Nephron (organoid): ENCODE measurements around the gene ANKRD39.
A peak's percentile ranks its signal among the peaks of the same experiment; 100 is the strongest.
"Not testable (repeated sequence)": the region's sequence is repeated elsewhere in the genome, so short reads cannot be mapped to it uniquely, and the experiment has no call there.

Experiments used
- H3K27ac Mint-ChIP-seq, 3 experiments: 2 replicates each; pipeline ENCODE4 v1.8.0; 2020; ENCODE audit warnings: mixed read lengths in 3 of 3, mild to moderate bottlenecking in 2 of 3, moderate library complexity in 1 of 3
- H3K27me3 Mint-ChIP-seq: 2 replicates; pipeline ENCODE4 v1.8.0; 2021; ENCODE audit warnings: low read depth, mild to moderate bottlenecking, moderate library complexity, mixed read lengths
- H3K36me3 Mint-ChIP-seq: 2 replicates; pipeline ENCODE4 v1.8.0; 2020; ENCODE audit warnings: low read depth, mixed read lengths
- H3K4me1 Mint-ChIP-seq: 2 replicates; pipeline ENCODE4 v1.8.0; 2020; ENCODE audit warnings: mixed read lengths
- H3K4me3 Mint-ChIP-seq, 3 experiments: 2 replicates each; pipeline ENCODE4 v1.8.0; 2020; ENCODE audit warnings: mild to moderate bottlenecking in 3 of 3, mixed read lengths in 3 of 3, moderate library complexity in 2 of 3
- H3K9me3 Mint-ChIP-seq: 2 replicates; pipeline ENCODE4 v1.8.0; 2020; ENCODE audit warnings: mixed read lengths
- TF ChIP-seq, protein P1 (sequence below), 3 experiments: fragments of 200-600 bp; sonication (generic); IDR thresholded peaks; one replicate each; pipeline ENCODE4 v1.5.0; 2021; ENCODE audit warnings: antibody characterized with exemption in 3 of 3; ENCODE audit not compliant: unreplicated experiment in 3 of 3

ANKRD39 gene

DNA sequence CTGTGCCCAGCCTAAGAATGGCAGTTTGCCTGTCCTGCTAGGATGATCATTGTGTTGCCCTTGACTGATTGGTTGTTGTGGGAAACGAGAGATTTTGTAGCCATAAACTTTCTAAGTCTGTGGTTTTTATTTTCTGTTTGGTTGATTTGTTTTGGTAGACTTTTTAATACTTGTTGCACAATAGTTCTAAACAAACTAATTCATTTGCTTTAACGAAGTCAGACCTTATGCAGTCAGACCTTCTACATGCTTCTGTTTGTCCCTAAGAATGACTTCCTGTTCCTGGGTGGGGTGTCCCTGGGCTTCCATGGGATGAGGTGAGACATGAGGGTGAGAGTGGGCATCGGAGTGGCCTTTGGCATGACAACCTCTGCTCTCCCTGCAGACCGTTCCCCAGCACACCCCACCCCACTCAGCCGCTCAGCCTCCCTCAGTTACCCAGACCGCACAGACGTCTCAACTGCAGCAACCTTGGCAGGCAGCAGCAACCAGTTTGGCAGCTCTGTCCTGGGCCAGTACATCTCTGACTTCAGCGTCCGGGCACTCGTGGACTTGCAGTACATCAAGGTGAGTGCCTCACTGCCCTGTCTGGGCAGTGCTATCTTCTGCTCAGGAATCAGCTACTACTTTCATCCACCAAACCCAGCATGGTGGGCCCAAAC lies 49.5 kb downstream of the ANKRD39 start:
- TF ChIP-seq, protein P1, sequence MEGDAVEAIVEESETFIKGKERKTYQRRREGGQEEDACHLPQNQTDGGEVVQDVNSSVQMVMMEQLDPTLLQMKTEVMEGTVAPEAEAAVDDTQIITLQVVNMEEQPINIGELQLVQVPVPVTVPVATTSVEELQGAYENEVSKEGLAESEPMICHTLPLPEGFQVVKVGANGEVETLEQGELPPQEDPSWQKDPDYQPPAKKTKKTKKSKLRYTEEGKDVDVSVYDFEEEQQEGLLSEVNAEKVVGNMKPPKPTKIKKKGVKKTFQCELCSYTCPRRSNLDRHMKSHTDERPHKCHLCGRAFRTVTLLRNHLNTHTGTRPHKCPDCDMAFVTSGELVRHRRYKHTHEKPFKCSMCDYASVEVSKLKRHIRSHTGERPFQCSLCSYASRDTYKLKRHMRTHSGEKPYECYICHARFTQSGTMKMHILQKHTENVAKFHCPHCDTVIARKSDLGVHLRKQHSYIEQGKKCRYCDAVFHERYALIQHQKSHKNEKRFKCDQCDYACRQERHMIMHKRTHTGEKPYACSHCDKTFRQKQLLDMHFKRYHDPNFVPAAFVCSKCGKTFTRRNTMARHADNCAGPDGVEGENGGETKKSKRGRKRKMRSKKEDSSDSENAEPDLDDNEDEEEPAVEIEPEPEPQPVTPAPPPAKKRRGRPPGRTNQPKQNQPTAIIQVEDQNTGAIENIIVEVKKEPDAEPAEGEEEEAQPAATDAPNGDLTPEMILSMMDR (IDR thresholded peaks at IDR 0.05; ENCODE audit: unreplicated experiment in 3 of 3): no peak
- Mint-ChIP-seq H3K27ac (no peak overlapping the region), H3K36me3 (peaks cover 19% of the 10 kb centered on the region), H3K4me3 (no peak overlapping the region), H3K9me3 (no peaks in the 10 kb centered on the region), H3K27me3 (no peaks in the 10 kb centered on the region), H3K4me1 (peaks cover 25% of the 10 kb centered on the region)

DNA sequence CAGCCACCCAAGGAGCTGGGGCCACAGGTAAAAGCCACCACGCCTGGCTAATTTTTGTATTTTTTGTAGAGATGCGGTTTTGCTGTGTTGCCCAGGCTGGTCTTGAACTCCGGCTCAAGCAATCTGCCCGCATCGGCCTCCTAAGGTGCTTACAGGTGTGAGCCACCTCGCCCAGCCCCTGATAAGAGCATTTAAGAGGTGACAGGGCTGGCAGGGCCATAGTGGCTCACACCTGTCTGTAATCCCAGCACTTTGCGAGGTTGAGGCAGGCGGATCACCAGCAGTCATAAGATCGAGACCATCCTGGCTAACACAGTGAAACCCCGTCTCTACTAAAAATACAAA lies 50.7 kb downstream of the ANKRD39 start:
- peaks cover 22% of the 10 kb centered on the region for H3K36me3 Mint-ChIP-seq
- TF ChIP-seq, protein P1 (IDR thresholded peaks at IDR 0.05; ENCODE audit: unreplicated experiment in 3 of 3): no peak
- H3K4me1 Mint-ChIP-seq: peaks cover 16% of the 10 kb centered on the region

DNA sequence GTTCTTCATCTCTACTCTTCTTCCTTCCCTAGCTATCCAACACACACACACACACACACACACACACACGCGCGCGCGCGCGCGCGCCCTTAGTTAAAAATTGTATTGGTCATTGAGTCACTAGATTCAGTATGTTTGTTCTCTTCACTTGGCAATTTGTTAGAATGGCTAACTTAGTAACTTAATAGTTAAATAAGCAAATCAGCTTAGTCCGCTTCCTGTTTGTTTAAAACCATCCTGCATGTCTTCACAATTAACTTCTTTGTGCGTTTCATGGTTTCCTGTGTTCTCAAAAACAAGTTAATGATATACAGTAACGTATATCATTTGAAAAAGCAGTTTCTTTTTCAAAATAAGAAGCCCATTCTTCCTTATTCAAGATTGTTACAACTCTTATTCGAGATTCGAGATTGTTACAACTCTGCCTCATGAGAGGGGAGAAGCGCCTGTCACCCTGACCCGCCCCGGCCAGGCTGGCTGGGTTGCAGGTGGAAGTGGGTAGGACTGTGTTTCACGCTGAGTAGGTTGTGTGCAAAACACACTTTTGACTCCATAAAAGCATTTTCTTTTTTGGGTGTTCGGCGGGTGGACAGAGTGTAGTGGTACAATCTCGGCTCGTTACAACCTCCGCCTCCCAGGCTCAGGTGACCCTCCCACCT lies 51.2 kb downstream of the ANKRD39 start:
- H3K9me3 Mint-ChIP-seq: no peaks in the 10 kb centered on the region

More for the DNA sequence above, 50.7 kb downstream of the ANKRD39 start:
- H3K9me3 Mint-ChIP-seq: no peaks in the 10 kb centered on the region
- no peaks in the 10 kb centered on the region for H3K27me3 Mint-ChIP-seq
- H3K27ac Mint-ChIP-seq: no peak overlapping the region
- no peak overlapping the region for H3K4me3 Mint-ChIP-seq

DNA sequence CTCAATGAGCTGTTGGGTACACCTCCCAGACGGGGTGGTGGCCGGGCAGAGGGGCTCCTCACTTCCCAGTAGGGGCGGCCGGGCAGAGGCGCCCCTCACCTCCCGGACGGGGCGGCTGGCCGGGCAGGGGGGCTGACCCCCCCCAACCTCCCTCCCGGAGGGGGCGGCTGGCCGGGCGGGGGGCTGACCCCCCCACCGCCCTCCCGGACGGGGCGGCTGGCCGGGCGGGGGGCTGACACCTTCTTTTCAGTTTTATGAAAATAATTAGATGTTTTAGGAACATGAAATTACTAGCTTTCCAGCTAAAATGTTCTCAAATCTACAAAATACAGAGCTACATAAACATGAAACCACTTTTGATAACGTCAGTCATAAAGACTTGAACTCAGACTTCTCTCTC lies 51.9 kb downstream of the ANKRD39 start:
- not testable (repeated sequence) for H3K4me1 Mint-ChIP-seq, H3K4me3 Mint-ChIP-seq, H3K9me3 Mint-ChIP-seq, H3K27me3 Mint-ChIP-seq
- peak overlapping the region in 2 of 3 experiments; percentile 55 to 80 for H3K27ac Mint-ChIP-seq
- H3K36me3 Mint-ChIP-seq: peaks cover 22% of the 10 kb centered on the region

More for the DNA sequence above, 51.2 kb downstream of the ANKRD39 start:
- Mint-ChIP-seq H3K4me3 (no peak overlapping the region), H3K36me3 (peaks cover 22% of the 10 kb centered on the region), H3K4me1 (peaks cover 11% of the 10 kb centered on the region), H3K27me3 (no peaks in the 10 kb centered on the region), H3K27ac (peak overlapping the region; percentile 55 to 80 (median 58))
- TF ChIP-seq, protein P1 (IDR thresholded peaks at IDR 0.05; ENCODE audit: unreplicated experiment in 3 of 3): no peak

DNA sequence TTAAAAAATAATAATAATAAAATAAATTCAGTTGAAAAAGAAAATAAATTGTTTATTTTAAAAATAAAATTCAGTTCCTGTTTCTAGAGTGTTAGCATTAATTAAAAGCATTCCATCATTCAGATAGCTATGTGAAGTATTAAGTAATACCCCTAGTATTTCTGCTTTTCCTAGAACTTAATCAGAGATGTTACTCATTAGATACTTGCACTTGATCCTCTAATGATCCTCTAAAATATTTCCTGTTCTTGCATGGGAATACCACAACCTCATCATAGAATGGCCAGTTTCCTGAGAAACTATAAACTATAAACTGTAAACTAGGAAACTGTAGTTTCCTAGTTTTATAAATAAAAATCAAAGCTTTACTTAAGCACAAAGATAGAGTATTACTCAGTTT lies 52.8 kb downstream of the ANKRD39 start:
- Mint-ChIP-seq H3K27ac (no peak overlapping the region), H3K4me1 (peaks cover 5% of the 10 kb centered on the region), H3K9me3 (no peaks in the 10 kb centered on the region), H3K4me3 (no peak overlapping the region), H3K27me3 (no peaks in the 10 kb centered on the region), H3K36me3 (peaks cover 22% of the 10 kb centered on the region)
- TF ChIP-seq, protein P1 (IDR thresholded peaks at IDR 0.05; ENCODE audit: unreplicated experiment in 3 of 3): no peak

DNA sequence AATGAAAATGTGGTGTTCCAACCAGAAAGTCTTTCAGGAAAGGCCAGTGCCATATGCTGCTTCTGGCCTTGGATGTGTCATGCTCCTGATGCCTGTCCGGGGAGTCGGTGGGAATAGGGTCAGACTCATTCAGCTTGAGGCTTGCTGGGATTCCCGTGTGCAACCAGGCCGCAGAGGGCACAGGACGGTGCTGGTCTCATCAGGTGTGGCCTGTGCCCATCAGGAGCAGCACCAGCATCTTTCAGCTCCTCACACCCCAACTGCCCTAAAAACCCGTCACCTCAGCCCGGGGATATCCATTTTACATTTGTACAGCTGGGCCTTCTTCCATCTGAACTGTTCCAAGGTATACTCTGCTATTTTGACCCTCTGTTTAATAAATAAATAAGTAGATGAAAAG lies 55.1 kb downstream of the ANKRD39 start:
- no peaks in the 10 kb centered on the region for H3K9me3 Mint-ChIP-seq
- H3K4me1 Mint-ChIP-seq: peaks cover 5% of the 10 kb centered on the region
- peak overlapping the region in 1 of 3 experiments; percentile 0 for H3K27ac Mint-ChIP-seq
- TF ChIP-seq, protein P1 (IDR thresholded peaks at IDR 0.05; ENCODE audit: unreplicated experiment in 3 of 3): no peak
- peaks cover 15% of the 10 kb centered on the region for H3K36me3 Mint-ChIP-seq
- H3K4me3 Mint-ChIP-seq: no peak overlapping the region
- no peaks in the 10 kb centered on the region for H3K27me3 Mint-ChIP-seq
